HEK293 (cell line): ENCODE measurements around the gene BAHD1.

ENCODE experiments used
- CTCF ChIP-seq: fragments of 450-650 bp; formaldehyde crosslinking; IDR thresholded peaks from 2 replicates; pipeline ENCODE4 v1.5.1; 2016; ENCODE audit warnings: missing biosample characterization, missing genetic modification characterization
- KLF9 ChIP-seq: fragments of 450-650 bp; formaldehyde crosslinking; IDR thresholded peaks from 2 replicates; pipeline ENCODE4 v1.5.1; 2016; ENCODE audit warnings: missing biosample characterization, missing genetic modification characterization, low read depth
- REST ChIP-seq: fragments of 450-650 bp; formaldehyde crosslinking; IDR thresholded peaks from 2 replicates; pipeline ENCODE4 v1.5.1; 2016; ENCODE audit warnings: missing biosample characterization, missing genetic modification characterization
- TCF7L2 ChIP-seq: IDR thresholded peaks from 2 replicates; pipeline ENCODE4 v1.6.1; 2011; ENCODE audit warnings: low read depth, mild to moderate bottlenecking, inconsistent platforms, low read length, moderate library complexity, borderline replicate concordance
- ZBTB44 ChIP-seq: fragments of 450-650 bp; IDR thresholded peaks from 2 replicates; pipeline ENCODE4 v1.5.1; 2018; ENCODE audit warnings: missing biosample characterization, mild to moderate bottlenecking, missing genetic modification characterization
- ZNF530 ChIP-seq: fragments of 450-650 bp; formaldehyde crosslinking; IDR thresholded peaks from 2 replicates; pipeline ENCODE4 v1.5.1; 2016; ENCODE audit warnings: low read depth, missing biosample characterization, missing genetic modification characterization
- TF ChIP-seq, protein P1 (sequence below): fragments of 450-650 bp; formaldehyde crosslinking; IDR thresholded peaks from 2 replicates; pipeline ENCODE4 v1.5.1; 2016; ENCODE audit warnings: missing biosample characterization, missing genetic modification characterization
- TF ChIP-seq, protein P2 (sequence below): fragments of 450-650 bp; formaldehyde crosslinking; IDR thresholded peaks from 2 replicates; pipeline ENCODE4 v1.5.1; 2016; ENCODE audit warnings: missing biosample characterization, missing genetic modification characterization

GRCh38 chr15:40456299-40456712 is 15.6 kb downstream of the BAHD1 start:
- no peak for TF ChIP-seq CTCF (tag by site-specific recombination)
- no peak for TF ChIP-seq TCF7L2
- TF ChIP-seq, protein P1, sequence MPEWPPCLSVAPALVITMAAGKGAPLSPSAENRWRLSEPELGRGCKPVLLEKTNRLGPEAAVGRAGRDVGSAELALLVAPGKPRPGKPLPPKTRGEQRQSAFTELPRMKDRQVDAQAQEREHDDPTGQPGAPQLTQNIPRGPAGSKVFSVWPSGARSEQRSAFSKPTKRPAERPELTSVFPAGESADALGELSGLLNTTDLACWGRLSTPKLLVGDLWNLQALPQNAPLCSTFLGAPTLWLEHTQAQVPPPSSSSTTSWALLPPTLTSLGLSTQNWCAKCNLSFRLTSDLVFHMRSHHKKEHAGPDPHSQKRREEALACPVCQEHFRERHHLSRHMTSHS (tag by site-specific recombination), result no peak
- TF ChIP-seq, protein P2, sequence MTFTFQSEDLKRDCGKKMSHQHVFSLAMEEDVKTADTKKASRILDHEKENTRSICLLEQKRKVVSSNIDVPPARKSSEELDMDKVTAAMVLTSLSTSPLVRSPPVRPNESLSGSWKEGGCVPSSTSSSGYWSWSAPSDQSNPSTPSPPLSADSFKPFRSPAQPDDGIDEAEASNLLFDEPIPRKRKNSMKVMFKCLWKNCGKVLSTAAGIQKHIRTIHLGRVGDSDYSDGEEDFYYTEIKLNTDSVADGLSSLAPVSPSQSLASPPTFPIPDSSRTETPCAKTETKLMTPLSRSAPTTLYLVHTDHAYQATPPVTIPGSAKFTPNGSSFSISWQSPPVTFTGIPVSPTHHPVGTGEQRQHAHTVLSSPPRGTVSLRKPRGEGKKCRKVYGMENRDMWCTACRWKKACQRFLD, result no peak
- TF ChIP-seq ZBTB44 (tag by site-specific recombination), result no peak
- TF ChIP-seq REST, result no peak
- TF ChIP-seq ZNF530 (tag by site-specific recombination), result no peak
- TF ChIP-seq KLF9 (tag by site-specific recombination), result no peak
